HepG2 (cell line): Measurements from ENCODE around the gene SAPCD2. TPM values are rescaled to one million over a fixed set of nuclear protein-coding genes. Genes with fewer than 3 reads are reported as not detected.

ENCODE experiments used
- AKNA ChIP-seq: sonication (generic); formaldehyde crosslinking; IDR thresholded peaks from 2 replicates; pipeline ENCODE4 v1.4.0; 2020; ENCODE audit warnings: missing genetic modification reagents, borderline replicate concordance
- ARNT2 ChIP-seq: sonication (generic); formaldehyde crosslinking; IDR thresholded peaks from 2 replicates; pipeline ENCODE4 v1.8.0; 2022; ENCODE audit warnings: mild to moderate bottlenecking, low read depth, missing genetic modification reagents, moderate library complexity
- CBX5 ChIP-seq: sonication (generic); formaldehyde crosslinking; IDR thresholded peaks from 2 replicates; pipeline ENCODE4 v1.4.0; 2020; ENCODE audit warnings: missing genetic modification reagents, borderline replicate concordance
- GZF1 ChIP-seq: sonication (generic); formaldehyde crosslinking; IDR thresholded peaks from 2 replicates; pipeline ENCODE4 v1.5.1; 2020; ENCODE audit warnings: mild to moderate bottlenecking, missing genetic modification reagents
- HIVEP1 ChIP-seq: sonication (generic); formaldehyde crosslinking; IDR thresholded peaks from 2 replicates; pipeline ENCODE4 v1.4.0; 2020; ENCODE audit warnings: mild to moderate bottlenecking, missing genetic modification reagents
- MTA1 ChIP-seq: sonication (generic); formaldehyde crosslinking; IDR thresholded peaks from 2 replicates; pipeline ENCODE4 v1.4.0; 2020; ENCODE audit warnings: missing genetic modification reagents, mild to moderate bottlenecking, borderline replicate concordance
- NBN ChIP-seq: fragments of 450-650 bp; conservative IDR thresholded peaks from 2 replicates; pipeline ENCODE4 v1.6.1; 2017
- PATZ1 ChIP-seq: sonication (generic); formaldehyde crosslinking; IDR thresholded peaks from 2 replicates; pipeline ENCODE4 v1.4.0; 2020; ENCODE audit warnings: missing genetic modification reagents
- PCBP1 ChIP-seq: fragments of 200-400 bp; formaldehyde crosslinking; IDR thresholded peaks from 2 replicates; pipeline ENCODE4 v1.6.1; 2017; ENCODE audit warnings: mild to moderate bottlenecking, low read depth, low read length, borderline replicate concordance
- RARG ChIP-seq: sonication (generic); formaldehyde crosslinking; IDR thresholded peaks from 2 replicates; pipeline ENCODE4 v1.4.0; 2020; ENCODE audit warnings: low read depth, mild to moderate bottlenecking, missing genetic modification reagents
- ZBTB25 ChIP-seq: IDR thresholded peaks from 2 replicates; pipeline ENCODE4 v1.6.1; 2018; ENCODE audit warnings: missing genetic modification reagents
- ZBTB33 ChIP-seq: sonication (generic); formaldehyde crosslinking; IDR thresholded peaks from 2 replicates; pipeline ENCODE4 v1.4.0; 2020; ENCODE audit warnings: missing genetic modification reagents
- ZBTB38 ChIP-seq: sonication (generic); formaldehyde crosslinking; IDR thresholded peaks from 2 replicates; pipeline ENCODE4 v1.5.1; 2020; ENCODE audit warnings: mild to moderate bottlenecking, missing genetic modification reagents
- ZBTB42 ChIP-seq: sonication (generic); formaldehyde crosslinking; IDR thresholded peaks from 2 replicates; pipeline ENCODE4 v1.5.0; 2020; ENCODE audit warnings: mild to moderate bottlenecking, missing genetic modification reagents
- ZNF160 ChIP-seq: sonication (generic); formaldehyde crosslinking; IDR thresholded peaks from 2 replicates; pipeline ENCODE4 v1.8.0; 2022; ENCODE audit warnings: mild to moderate bottlenecking, inconsistent platforms, missing genetic modification reagents
- ZNF234 ChIP-seq: sonication (generic); formaldehyde crosslinking; conservative IDR thresholded peaks from 2 replicates; pipeline ENCODE4 v1.5.1; 2020; ENCODE audit warnings: mild to moderate bottlenecking, missing genetic modification reagents
- ZNF282 ChIP-seq: fragments of 450-650 bp; IDR thresholded peaks from 2 replicates; pipeline ENCODE4 v1.6.1; 2018; ENCODE audit not compliant: partially characterized antibody
- ZNF34 ChIP-seq: sonication (generic); formaldehyde crosslinking; IDR thresholded peaks from 2 replicates; pipeline ENCODE4 v1.4.0; 2020; ENCODE audit warnings: mild to moderate bottlenecking, missing genetic modification reagents, borderline replicate concordance
- ZNF652 ChIP-seq: IDR thresholded peaks from 2 replicates; pipeline ENCODE4 v1.6.1; 2016; ENCODE audit warnings: low read depth, borderline replicate concordance
- ZNF724P ChIP-seq: sonication (generic); formaldehyde crosslinking; IDR thresholded peaks from 2 replicates; pipeline ENCODE4 v1.8.0; 2022; ENCODE audit warnings: missing genetic modification reagents, borderline replicate concordance
- polyA plus RNA-seq, 8 experiments: library from polyadenylated mRNA; depleted of rRNA in 3 of 8; stranded (reverse) in 7 of 8; unstranded in 1 of 8; fragments of >200 nt; fragmentation: Illumina TruSeq in 4 of 8; extraction: Trizol in 4 of 8; gene quantifications; 2 replicates each; pipeline versions ENCODE4 v1.2.1 to v1.2.3, GENCODE V29; 2011 to 2016; ENCODE audit warnings: low read depth in 4 of 8, missing spikeins in 1 of 8, mixed read lengths in 1 of 8; ENCODE audit not compliant: insufficient read depth in 1 of 8
- total RNA-seq, 5 experiments: library from RNA; depleted of rRNA; stranded (reverse); fragments of >200 nt; fragmentation: Illumina TruSeq; extraction: Trizol; gene quantifications; 2 replicates each; pipeline ENCODE4 v1.2.3, GENCODE V29; 2016; ENCODE audit warnings: low read depth in 1 of 5

Gene SAPCD2
- total and polyA plus RNA-seq, 2 of the 13 experiments (the other 11 are each of a cell fraction or from before 2014, with no cell fraction given), result 21.9 to 42.8 TPM

GRCh38 chr9:137077010-137077747 lies 6.8 kb upstream of the SAPCD2 start, which contains the start of gene UAP1L1 (continued):
- TF ChIP-seq MTA1 (CRISPR knock-in tag), result peak; percentile 39; the same call in 1 of the 2 replicates
- no peak for TF ChIP-seq ZBTB33
- TF ChIP-seq ZNF724P (CRISPR knock-in tag), result peak; percentile 36; the same call in 1 of the 2 replicates
- TF ChIP-seq PCBP1, result 0 out of 2 replicates have a peak, but pooled peaks have one; percentile 50
- TF ChIP-seq ZNF234 (CRISPR knock-in tag), result no peak
- no peak for TF ChIP-seq CBX5
- 0 out of 2 replicates have a peak, but pooled peaks have one; percentile 51 for TF ChIP-seq ZBTB42
- no peak for TF ChIP-seq NBN
- no peak for TF ChIP-seq RARG
- TF ChIP-seq ZNF160, result no peak
- no peak for TF ChIP-seq ZNF282
- TF ChIP-seq AKNA (CRISPR knock-in tag), result no peak
- peak; percentile 28; the same call in 1 of the 2 replicates for TF ChIP-seq ARNT2 (CRISPR knock-in tag)
- TF ChIP-seq PATZ1, result peak; percentile 78
- TF ChIP-seq ZBTB25 (CRISPR knock-in tag), result no peak
- peak; percentile 45; the same call in 1 of the 2 replicates for TF ChIP-seq ZBTB38
- no peak for TF ChIP-seq ZNF652 (CRISPR knock-in tag)
- TF ChIP-seq HIVEP1 (CRISPR knock-in tag), result peak; percentile 66; the same call in 1 of the 2 replicates
- TF ChIP-seq ZNF34 (CRISPR knock-in tag), result no peak
- no peak for TF ChIP-seq GZF1
